ENCODE data around the gene KIF5C. TPM values are rescaled to one million over a fixed set of nuclear protein-coding genes. Genes with fewer than 3 reads are reported as not detected.

The KIF5C gene
- total RNA-seq, 1 donor from 2014 or later: not detected

- TF ChIP-seq CTCF (IDR thresholded peaks at IDR 0.05; ENCODE audit: insufficient read depth, low read length, severe bottlenecking): no peak
- no peak for FAIRE-seq
- no peak overlapping the region for H3K4me3 ChIP-seq (ENCODE audit: low read depth, low read length)
- H3K27me3 ChIP-seq (ENCODE audit: control insufficient read depth, insufficient read depth, low read length): peaks cover 17% of the 10 kb centered on the region
- H3K36me3 ChIP-seq (ENCODE audit: control insufficient read depth, insufficient read depth, low read length): no peaks in the 10 kb centered on the region
- no peak for DNase-seq (ENCODE audit: low read depth)
Observed at GRCh38 chr2:148888003-148888501, 13.0 kb downstream of the KIF5C start.

GRCh38 chr2:148888986-148889385 is 14.0 kb downstream of the KIF5C start:
- TF ChIP-seq CTCF (IDR thresholded peaks at IDR 0.05; ENCODE audit: insufficient read depth, low read length, severe bottlenecking): no peak
- Histone ChIP-seq H3K4me3 (ENCODE audit: low read depth, low read length) (no peak overlapping the region), H3K36me3 (ENCODE audit: control insufficient read depth, insufficient read depth, low read length) (no peaks in the 10 kb centered on the region), H3K27me3 (ENCODE audit: control insufficient read depth, insufficient read depth, low read length) (peaks cover 17% of the 10 kb centered on the region)
- no peak for DNase-seq (ENCODE audit: low read depth)
- no peak for FAIRE-seq

- DNase-seq (ENCODE audit: low read depth) (no peak), FAIRE-seq (no peak)
- peaks cover 4% of the 10 kb centered on the region for H3K27me3 ChIP-seq (ENCODE audit: control insufficient read depth, insufficient read depth, low read length)
- H3K36me3 ChIP-seq (ENCODE audit: control insufficient read depth, insufficient read depth, low read length): no peaks in the 10 kb centered on the region
- no peak for TF ChIP-seq CTCF (IDR thresholded peaks at IDR 0.05; ENCODE audit: insufficient read depth, low read length, severe bottlenecking)
- H3K4me3 ChIP-seq (ENCODE audit: low read depth, low read length): no peak overlapping the region
Observed at GRCh38 chr2:148893906-148894305, 18.9 kb downstream of the KIF5C start.

GRCh38 chr2:148896136-148896535 is 21.1 kb downstream of the KIF5C start:
- H3K4me3 ChIP-seq (ENCODE audit: low read depth, low read length): no peak overlapping the region
- DNase-seq (ENCODE audit: low read depth) (no peak), FAIRE-seq (no peak)
- no peaks in the 10 kb centered on the region for H3K36me3 ChIP-seq (ENCODE audit: control insufficient read depth, insufficient read depth, low read length)
- TF ChIP-seq CTCF (IDR thresholded peaks at IDR 0.05; ENCODE audit: insufficient read depth, low read length, severe bottlenecking): no peak
- H3K27me3 ChIP-seq (ENCODE audit: control insufficient read depth, insufficient read depth, low read length): no peaks in the 10 kb centered on the region

- FAIRE-seq (no peak), DNase-seq (ENCODE audit: low read depth) (no peak)
- no peak for TF ChIP-seq CTCF (IDR thresholded peaks at IDR 0.05; ENCODE audit: insufficient read depth, low read length, severe bottlenecking)
- Histone ChIP-seq H3K4me3 (ENCODE audit: low read depth, low read length) (no peak overlapping the region), H3K27me3 (ENCODE audit: control insufficient read depth, insufficient read depth, low read length) (no peaks in the 10 kb centered on the region), H3K36me3 (ENCODE audit: control insufficient read depth, insufficient read depth, low read length) (no peaks in the 10 kb centered on the region)
Observed at GRCh38 chr2:148899638-148900318, 24.8 kb downstream of the KIF5C start.
